ENCODE data around the gene PRKCB.

- TF ChIP-seq CTCF (IDR thresholded peaks at IDR 0.05; ENCODE audit: low read depth, low read length, missing input control) (no peak), YY1 (IDR thresholded peaks at IDR 0.05) (no peak), EGR1 (IDR thresholded peaks at IDR 0.05; ENCODE audit: low read depth in 2 of 2) (no peak), MAX (IDR thresholded peaks at IDR 0.05) (no peak)
Measured at GRCh38 chr16:23848958-23849357, 13.2 kb downstream of the PRKCB start.
